Activated CD4-positive, alpha-beta T cell treated with anti-CD3 and anti-CD28 coated beads, Interleukin-2, amount 10 ng/mL, durations not matched to agents 7 days and 5 days (primary cell): ENCODE results near the gene C2orf72. TPM values are rescaled to one million over a fixed set of nuclear protein-coding genes. Genes with fewer than 3 reads are reported as not detected.
A peak's percentile ranks its signal among the peaks of the same experiment; 100 is the strongest.

Experiments used
- CTCF ChIA-PET: fragments of 350-600 bp; sonication (Branson Sonifier 250); formaldehyde crosslinking; loops from one replicate; lab custom pipeline; 2021; ENCODE audit warnings: antibody characterized with exemption; lab: Charles Lee
- POLR2A ChIA-PET: fragments of 350-600 bp; sonication (Branson Sonifier 250); formaldehyde crosslinking; loops from one replicate; lab custom pipeline; 2021; ENCODE audit warnings: antibody characterized with exemption; lab: Charles Lee
- DNase-seq: peaks from one replicate; pipeline ENCODE4 v3.0.0-alpha.2; 2020
- H3K27ac Mint-ChIP-seq: one replicate; pipeline ENCODE4 v1.8.0; 2021; ENCODE audit warnings: mild to moderate bottlenecking, moderate library complexity, mixed read lengths
- H3K27me3 Mint-ChIP-seq: one replicate; pipeline ENCODE4 v1.8.0; 2021; ENCODE audit warnings: mixed read lengths
- H3K36me3 Mint-ChIP-seq: one replicate; pipeline ENCODE4 v1.8.0; 2021; ENCODE audit warnings: low read depth, mixed read lengths
- H3K4me1 Mint-ChIP-seq: one replicate; pipeline ENCODE4 v1.8.0; 2021; ENCODE audit warnings: mixed read lengths
- H3K4me3 Mint-ChIP-seq: one replicate; pipeline ENCODE4 v1.8.0; 2021; ENCODE audit warnings: mild to moderate bottlenecking, moderate library complexity, mixed read lengths
- H3K9me3 Mint-ChIP-seq: one replicate; pipeline ENCODE4 v1.8.0; 2021; ENCODE audit warnings: mixed read lengths
- total RNA-seq, 2 experiments: library from RNA; stranded (reverse); gene quantifications; one replicate each; pipeline ENCODE4 v1.2.3, GENCODE V29; 2021

C2orf72 gene
- total RNA-seq, 2 experiments from 2014 or later: 0.15 TPM; not detected in 1

DNA sequence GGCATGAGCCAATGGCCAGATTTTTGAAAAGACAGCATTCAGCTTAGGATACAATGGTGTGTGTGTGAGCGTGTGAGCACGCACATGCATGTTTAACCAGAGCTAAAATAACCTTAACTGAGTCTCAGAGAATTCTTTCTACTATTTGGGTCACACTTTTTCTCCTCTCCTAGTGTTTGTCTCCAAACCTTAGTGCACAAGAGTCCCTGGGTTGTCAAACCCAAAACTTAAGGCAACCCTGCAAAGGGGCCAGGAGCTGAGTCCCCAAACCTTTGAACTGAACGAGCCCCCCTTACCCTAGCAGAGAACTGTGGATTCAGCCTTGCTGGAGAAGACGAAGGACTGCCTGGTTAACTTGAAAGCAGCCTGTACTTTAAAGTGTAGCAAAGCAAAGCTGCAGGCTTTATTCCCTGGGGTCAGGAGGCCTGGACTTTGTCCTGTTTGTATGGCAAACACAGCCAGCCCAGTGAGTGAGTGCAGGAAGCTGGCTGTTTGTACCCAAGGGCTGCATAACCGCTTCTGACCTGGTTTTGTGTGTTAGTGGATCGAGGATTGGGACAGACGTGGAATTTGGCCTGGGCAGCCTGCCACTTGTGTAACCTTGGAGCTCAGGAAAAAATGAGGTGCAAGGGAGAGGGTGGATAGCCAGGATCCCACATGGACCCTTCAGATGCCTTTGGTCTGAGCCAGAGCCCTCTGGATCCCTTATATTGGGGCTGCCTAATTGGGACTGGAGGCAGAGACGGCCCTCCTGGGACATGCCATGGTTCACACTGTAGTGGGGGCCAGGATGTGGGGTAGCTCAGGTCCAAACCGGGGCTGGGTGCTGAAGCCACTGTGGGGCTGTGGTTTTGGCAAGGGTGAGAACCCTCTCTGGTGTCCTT lies 12.9 kb downstream of the C2orf72 start:
- no peak for DNase-seq
- Mint-ChIP-seq H3K27me3 (peaks cover 13% of the 10 kb centered on the region), H3K4me1 (peaks cover 25% of the 10 kb centered on the region), H3K27ac (no peak overlapping the region), H3K36me3 (no peaks in the 10 kb centered on the region), H3K4me3 (no peak overlapping the region), H3K9me3 (no peaks in the 10 kb centered on the region)
- POLR2A ChIA-PET: no interaction called here
- CTCF ChIA-PET: interaction anchor here (0.7 to 1.5 kb wide), 4 partner anchors 11 to 23 kb away, joined by 3 to 5 read pairs (median 3); partner anchors contain the start of gene C2orf72

DNA sequence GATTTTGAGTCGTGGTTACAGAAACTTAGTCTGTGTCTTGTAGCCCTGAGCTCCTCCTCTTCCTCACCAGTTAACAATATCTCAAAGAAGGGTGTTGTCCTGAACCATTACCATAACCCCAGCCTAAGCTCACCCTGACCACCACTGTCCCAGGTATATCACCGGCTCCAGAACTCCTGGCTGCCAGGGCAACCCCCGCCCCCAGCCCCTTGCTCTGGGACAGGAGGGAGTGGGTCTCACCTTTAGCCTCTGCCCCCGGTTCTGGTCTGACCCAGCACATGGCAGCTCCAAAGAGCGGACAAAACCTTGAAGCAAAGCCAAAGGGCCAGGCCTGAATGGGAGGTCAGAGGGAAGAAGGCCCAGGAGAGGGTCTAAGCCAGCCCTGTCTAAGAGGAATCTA lies 13.8 kb downstream of the C2orf72 start:
- Mint-ChIP-seq H3K4me1 (peaks cover 28% of the 10 kb centered on the region), H3K27me3 (peaks cover 13% of the 10 kb centered on the region), H3K36me3 (no peaks in the 10 kb centered on the region), H3K27ac (no peak overlapping the region), H3K9me3 (no peaks in the 10 kb centered on the region), H3K4me3 (no peak overlapping the region)
- DNase-seq: no peak
- ChIA-PET CTCF (interaction anchor here (1.1 to 1.5 kb wide), 2 partner anchors 14 to 21 kb away, joined by 3 to 5 read pairs; partner anchors contain the start of gene C2orf72), POLR2A (no interaction called here)

DNA sequence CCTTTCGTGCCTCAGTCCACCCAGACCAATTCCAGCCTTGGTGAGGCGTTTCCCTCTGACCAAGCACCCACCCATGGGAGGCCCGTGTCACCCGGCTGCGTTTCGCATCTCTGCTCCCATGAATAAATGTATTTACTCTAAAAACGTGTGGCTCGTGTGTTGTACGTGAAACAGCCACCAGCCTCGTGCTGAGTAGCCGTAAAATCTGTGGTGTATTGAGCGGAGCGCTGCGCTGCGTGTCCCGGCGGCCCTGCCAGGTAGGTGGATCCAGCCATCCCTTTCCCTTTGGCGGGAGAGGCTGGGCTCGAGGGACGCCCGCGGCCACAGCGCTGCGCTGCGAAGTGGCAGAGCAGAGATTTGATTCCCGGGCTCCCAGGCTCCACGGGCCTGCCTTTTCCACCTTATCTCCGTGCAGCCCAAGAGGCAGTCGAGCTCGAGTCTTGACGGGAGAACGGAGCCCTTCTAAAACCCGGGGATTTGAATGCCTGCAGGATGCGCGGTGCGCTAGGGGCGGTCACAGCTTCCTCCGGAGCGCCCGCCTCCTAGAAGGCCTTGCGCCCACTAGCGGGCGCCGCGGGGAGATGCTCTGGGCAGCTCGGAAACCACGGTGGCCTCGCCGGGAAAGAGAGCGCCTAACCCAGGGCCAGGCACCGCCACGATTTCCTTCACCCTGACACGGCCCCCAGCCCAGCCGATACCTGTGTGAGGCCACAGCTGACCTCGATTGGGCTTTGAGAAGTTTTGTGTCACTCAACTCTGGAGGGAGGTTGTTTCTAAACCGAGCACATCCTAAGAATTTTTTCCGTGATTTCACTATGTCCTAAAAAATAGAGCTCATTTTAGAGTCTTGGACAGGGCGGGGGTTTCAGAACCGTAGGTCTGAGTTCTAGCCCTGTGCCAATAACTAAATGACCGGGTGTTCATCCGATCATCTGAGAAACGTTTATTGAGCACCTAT lies 15.4 kb downstream of the C2orf72 start:
- DNase-seq: peak; percentile 84
- CTCF ChIA-PET: interaction anchor here (0.7 to 2.1 kb wide), 26 partner anchors 8 to 560 kb away, joined by 3 to 10 read pairs (median 4); partner anchors contain the start of gene HTR2B
- no peaks in the 10 kb centered on the region for H3K36me3 Mint-ChIP-seq
- H3K27ac Mint-ChIP-seq: peak overlapping the region; percentile 76
- POLR2A ChIA-PET: no interaction called here
- H3K27me3 Mint-ChIP-seq: peaks cover 11% of the 10 kb centered on the region
- no peaks in the 10 kb centered on the region for H3K9me3 Mint-ChIP-seq
- peaks cover 33% of the 10 kb centered on the region for H3K4me1 Mint-ChIP-seq
- peak overlapping the region; percentile 83 for H3K4me3 Mint-ChIP-seq

DNA sequence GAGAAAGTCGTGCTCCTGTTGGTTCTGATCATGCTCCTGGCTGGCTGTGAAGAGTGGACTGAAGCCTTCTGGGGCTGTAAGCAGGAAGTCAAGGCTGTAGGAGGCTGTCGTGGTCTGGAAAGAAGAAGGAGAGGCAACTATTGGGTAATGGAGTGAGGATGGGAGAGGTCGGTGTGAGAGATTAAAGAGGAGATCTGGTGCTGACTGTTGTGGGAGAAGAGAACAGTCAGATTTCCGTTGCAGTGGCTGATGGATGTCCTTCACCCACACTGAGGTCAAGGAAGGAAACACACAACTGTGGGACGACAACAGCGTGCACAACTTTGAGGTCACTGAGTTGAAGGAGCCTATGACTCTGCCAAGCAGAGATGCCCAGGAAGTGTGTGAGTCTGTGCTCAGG lies 16.5 kb downstream of the C2orf72 start:
- Mint-ChIP-seq H3K4me3 (no peak overlapping the region), H3K27me3 (peaks cover 11% of the 10 kb centered on the region), H3K27ac (peak overlapping the region; percentile 32), H3K36me3 (no peaks in the 10 kb centered on the region), H3K4me1 (peaks cover 44% of the 10 kb centered on the region), H3K9me3 (no peaks in the 10 kb centered on the region)
- CTCF ChIA-PET: interaction anchor here (1.5 to 2.1 kb wide), 5 partner anchors 59 to 559 kb away, joined by 4 to 7 read pairs (median 4); partner anchors contain the start of gene HTR2B
- POLR2A ChIA-PET: no interaction called here
- DNase-seq: no peak

DNA sequence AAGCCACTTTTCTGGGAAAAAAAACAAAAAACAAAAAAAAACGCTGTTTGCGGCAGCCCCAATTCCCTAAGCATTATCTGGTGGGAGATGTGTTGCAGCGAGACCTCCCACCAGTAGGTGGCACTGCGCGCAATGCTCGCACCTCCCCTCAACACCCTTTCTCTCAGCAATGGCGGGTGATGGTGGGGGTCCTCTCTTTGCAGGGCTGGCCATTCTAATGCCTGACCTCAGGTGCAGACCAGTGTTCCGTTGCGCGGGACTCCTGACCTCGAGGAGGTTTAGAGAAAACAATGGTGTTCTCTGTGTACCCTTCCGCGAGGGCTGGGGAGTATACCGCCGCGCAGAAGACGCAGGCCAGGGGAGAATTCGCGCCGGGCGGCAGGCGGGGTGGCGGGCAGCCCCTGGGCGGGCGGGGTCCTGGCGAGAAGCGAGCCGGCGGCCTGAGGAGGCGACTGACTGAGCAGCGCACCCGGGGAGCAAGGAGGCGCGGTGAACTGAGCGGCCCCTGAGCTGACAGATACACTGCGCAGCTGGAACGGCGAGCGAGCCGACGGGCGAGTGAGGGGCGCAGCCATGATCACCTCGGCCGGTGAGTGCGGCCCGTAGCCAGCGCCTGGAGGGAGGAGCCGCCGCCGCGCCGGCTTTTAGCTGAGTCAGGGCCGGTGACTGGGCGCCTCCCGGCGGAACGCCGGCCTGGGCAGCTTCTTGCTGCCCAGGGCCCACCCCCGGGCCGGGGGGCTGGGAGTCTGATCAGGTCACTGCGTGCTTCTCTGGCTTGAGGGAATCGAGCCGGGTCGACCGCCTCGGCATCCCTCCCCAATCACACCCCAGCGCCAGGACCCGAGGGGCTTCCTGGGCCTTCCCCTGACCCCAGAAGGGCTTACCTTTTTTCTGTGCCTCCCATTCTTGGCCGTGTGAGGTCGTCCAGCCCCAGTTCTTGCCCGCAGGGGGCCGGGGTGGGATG lies 19.4 kb downstream of the C2orf72 start, which contains the start of gene PSMD1:
Gene PSMD1, plus strand, starts transcription at position 415 of the 964 bp plus-strand sequence. Its CDS starts 159 bp downstream, at position 574.
- ChIA-PET POLR2A (no interaction called here), CTCF (interaction anchor here (0.8 to 1.6 kb wide), 7 partner anchors 11 to 407 kb away, joined by 3 to 4 read pairs (median 3); partner anchors contain the start of gene NCL)
- peaks cover 3% of the 10 kb centered on the region for H3K27me3 Mint-ChIP-seq
- DNase-seq: peak; percentile 94
- peak within 1 kb of the TSS; percentile 93 for H3K4me3 Mint-ChIP-seq
- H3K36me3 Mint-ChIP-seq: peaks cover 3% of the 10 kb centered on the region
- peak within 1 kb of the TSS; percentile 100 for H3K27ac Mint-ChIP-seq
- H3K4me1 Mint-ChIP-seq: peaks cover 59% of the 10 kb centered on the region
- H3K9me3 Mint-ChIP-seq: no peaks in the 10 kb centered on the region

DNA sequence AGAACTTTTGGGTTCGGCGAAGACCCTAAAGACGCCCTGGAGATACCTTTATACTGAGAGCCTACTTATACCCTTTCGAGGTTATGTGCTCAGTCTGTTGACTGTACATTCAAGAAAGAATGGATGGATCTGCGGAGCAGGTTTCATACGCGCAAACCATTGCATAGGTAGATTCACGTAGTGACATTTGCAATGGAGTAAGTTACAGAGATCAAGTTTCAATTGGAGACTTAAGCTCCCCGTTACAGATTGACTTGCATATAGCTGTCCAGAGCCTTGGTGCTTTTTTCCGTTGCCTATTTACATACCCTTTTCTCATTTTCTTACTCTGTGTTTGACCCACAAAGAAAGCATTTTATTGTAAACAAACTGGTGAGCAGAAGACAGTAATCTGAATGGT lies 20.3 kb downstream of the C2orf72 start:
- Mint-ChIP-seq H3K27ac (peak overlapping the region; percentile 100), H3K4me1 (peaks cover 53% of the 10 kb centered on the region), H3K9me3 (no peaks in the 10 kb centered on the region), H3K4me3 (peak overlapping the region; percentile 93), H3K27me3 (no peaks in the 10 kb centered on the region), H3K36me3 (peaks cover 7% of the 10 kb centered on the region)
- no peak for DNase-seq
- CTCF ChIA-PET: interaction anchor here (0.8 to 1.6 kb wide), 5 partner anchors 9 to 154 kb away, joined by 3 to 4 read pairs (median 3); no protein-coding TSS in a partner anchor
- POLR2A ChIA-PET: no interaction called here

DNA sequence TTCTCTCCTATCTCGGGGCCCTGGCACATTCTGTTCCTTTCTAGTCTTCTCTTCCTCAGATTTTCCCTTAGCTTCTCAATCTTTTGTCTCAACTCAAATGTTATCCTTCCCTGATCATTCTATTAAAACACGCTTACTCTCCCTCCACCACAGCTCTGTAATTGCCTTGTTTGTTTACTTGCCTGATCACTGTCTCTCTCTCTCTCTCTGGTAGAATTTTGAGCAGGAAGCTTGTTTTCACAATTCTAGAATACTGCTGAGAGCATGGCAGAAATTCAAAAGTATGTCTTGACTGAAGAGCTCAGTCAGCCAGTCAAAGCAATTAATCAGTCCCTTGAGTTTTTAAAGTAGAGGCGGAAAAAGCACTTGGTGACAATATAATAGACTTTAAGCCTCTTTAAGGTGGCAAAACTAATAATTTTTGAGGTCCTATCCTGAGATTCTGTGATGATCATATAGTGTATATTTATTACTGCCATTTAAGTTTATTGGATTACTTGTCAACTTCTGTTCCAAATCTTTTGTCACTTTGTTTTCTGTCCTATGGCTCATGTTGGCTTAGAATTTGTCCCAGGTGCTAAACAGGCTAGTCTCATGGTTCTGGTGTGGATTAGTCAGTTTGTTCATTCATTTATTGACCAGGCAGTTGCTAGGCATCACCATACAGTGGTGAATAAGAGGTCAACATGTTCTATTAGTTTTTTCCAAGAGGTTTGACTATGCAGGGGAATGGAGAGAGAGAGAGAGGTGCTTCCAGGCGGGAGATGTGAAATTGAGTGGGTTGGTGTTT lies 21.6 kb downstream of the C2orf72 start:
- POLR2A ChIA-PET: no interaction called here
- CTCF ChIA-PET: interaction anchor here (0.9 to 1.1 kb wide), 4 partner anchors 7 to 732 kb away, joined by 3 read pairs; partner anchors contain the start of gene SP140L
- no peak overlapping the region for H3K27ac Mint-ChIP-seq
- no peak for DNase-seq
- peaks cover 17% of the 10 kb centered on the region for H3K36me3 Mint-ChIP-seq
- peak overlapping the region; percentile 93 for H3K4me3 Mint-ChIP-seq
- H3K9me3 Mint-ChIP-seq: no peaks in the 10 kb centered on the region
- H3K27me3 Mint-ChIP-seq: no peaks in the 10 kb centered on the region
- peaks cover 40% of the 10 kb centered on the region for H3K4me1 Mint-ChIP-seq

DNA sequence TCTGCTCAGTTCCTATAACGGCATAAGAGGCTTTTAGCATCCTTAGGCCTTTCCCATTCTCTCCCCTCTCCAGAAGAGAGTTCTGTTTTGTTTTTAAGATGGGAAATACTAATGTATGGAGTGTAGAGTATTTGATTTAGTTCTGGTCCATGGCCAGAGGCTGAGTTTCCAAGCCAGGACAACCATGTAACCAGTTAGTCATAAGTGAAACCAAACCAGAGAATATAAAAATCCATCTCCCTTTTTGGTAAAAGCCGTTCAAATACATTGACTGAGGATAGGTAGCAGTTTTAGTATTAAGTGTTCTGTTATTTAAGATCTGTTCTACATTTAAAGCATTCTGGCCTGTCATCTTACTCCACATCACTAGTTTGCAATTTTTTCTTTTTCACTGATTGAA lies 22.4 kb downstream of the C2orf72 start:
- H3K36me3 Mint-ChIP-seq: peaks cover 18% of the 10 kb centered on the region
- no peak overlapping the region for H3K4me3 Mint-ChIP-seq
- no peaks in the 10 kb centered on the region for H3K27me3 Mint-ChIP-seq
- DNase-seq: no peak
- CTCF ChIA-PET: interaction anchor here (0.9 kb wide), 1 partner anchor 10 kb away, joined by 3 read pairs; no protein-coding TSS in a partner anchor
- H3K9me3 Mint-ChIP-seq: no peaks in the 10 kb centered on the region
- POLR2A ChIA-PET: no interaction called here
- H3K4me1 Mint-ChIP-seq: peaks cover 36% of the 10 kb centered on the region
- no peak overlapping the region for H3K27ac Mint-ChIP-seq

DNA sequence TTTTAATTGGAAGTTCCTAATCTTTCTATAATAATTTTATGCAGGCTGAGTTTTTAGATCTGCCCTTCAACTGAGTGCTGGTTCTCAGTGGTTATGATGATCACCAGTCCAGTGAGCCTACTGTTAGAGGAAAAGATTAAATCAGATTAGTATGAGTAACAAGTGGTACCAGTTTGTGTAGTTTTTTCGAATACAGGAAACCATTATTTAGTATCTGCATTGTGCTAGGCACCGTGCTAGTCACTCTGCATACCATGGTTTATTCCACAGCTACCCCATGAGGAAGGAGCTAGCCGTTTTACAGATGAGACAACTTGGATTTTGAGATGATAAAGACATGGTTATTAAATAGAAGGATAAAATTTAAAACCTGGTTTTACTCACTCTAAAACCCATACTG lies 25.5 kb downstream of the C2orf72 start:
- Mint-ChIP-seq H3K36me3 (peaks cover 26% of the 10 kb centered on the region), H3K27ac (no peak overlapping the region), H3K9me3 (no peaks in the 10 kb centered on the region), H3K4me3 (no peak overlapping the region), H3K4me1 (peaks cover 31% of the 10 kb centered on the region), H3K27me3 (no peaks in the 10 kb centered on the region)
- DNase-seq: no peak
- ChIA-PET POLR2A (no interaction called here), CTCF (interaction anchor here (2.6 kb wide), 1 partner anchor 10 kb away, joined by 8 read pairs; no protein-coding TSS in a partner anchor)

DNA sequence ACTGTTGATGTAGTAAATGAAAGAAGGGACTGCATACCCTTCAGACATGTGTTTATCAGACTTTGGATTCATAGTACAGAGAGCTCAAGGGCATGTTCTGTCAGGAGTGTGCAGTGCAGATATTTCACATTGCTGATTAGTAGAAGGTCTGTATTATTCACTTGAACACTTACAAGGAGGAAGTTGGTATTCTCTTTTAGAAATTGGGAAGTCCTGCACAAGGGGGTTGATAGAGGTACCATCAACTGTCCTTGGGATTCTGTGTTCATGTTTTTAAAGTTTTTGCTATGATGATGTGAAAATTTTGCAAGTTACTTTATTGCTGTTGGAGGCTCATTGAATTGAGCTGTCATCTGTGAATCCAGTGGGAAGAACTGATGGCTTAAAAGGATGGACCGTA lies 26.0 kb downstream of the C2orf72 start:
- POLR2A ChIA-PET: no interaction called here
- H3K9me3 Mint-ChIP-seq: no peaks in the 10 kb centered on the region
- peaks cover 29% of the 10 kb centered on the region for H3K4me1 Mint-ChIP-seq
- no peaks in the 10 kb centered on the region for H3K27me3 Mint-ChIP-seq
- no peak overlapping the region for H3K4me3 Mint-ChIP-seq
- H3K27ac Mint-ChIP-seq: no peak overlapping the region
- H3K36me3 Mint-ChIP-seq: peaks cover 31% of the 10 kb centered on the region
- CTCF ChIA-PET: interaction anchor here (0.6 to 2.6 kb wide), 3 partner anchors 10 to 323 kb away, joined by 4 to 8 read pairs (median 4); no protein-coding TSS in a partner anchor
- DNase-seq: no peak
